HUES64 (cell line): ENCODE data around the gene PPFIBP1.
"Not testable (repeated sequence)": the region's sequence is repeated elsewhere in the genome, so short reads cannot be mapped to it uniquely, and the experiment has no call there.

Experiments used
- H3K27ac ChIP-seq: 2 replicates; pipeline ENCODE4 v1.7.0; 2013; ENCODE audit warnings: low read depth, low read length, inconsistent platforms
- H3K27me3 ChIP-seq: 2 replicates; pipeline ENCODE4 v1.6.1; 2013; ENCODE audit warnings: mild to moderate bottlenecking, low read length; ENCODE audit not compliant: insufficient read depth
- H3K36me3 ChIP-seq: 2 replicates; pipeline ENCODE4 v1.6.1; 2013; ENCODE audit warnings: mild to moderate bottlenecking, low read length; ENCODE audit not compliant: insufficient read depth
- H3K4me1 ChIP-seq: 2 replicates; pipeline ENCODE4 v1.6.1; 2013; ENCODE audit warnings: mild to moderate bottlenecking, low read length, moderate library complexity; ENCODE audit not compliant: insufficient read depth
- H3K4me3 ChIP-seq: 2 replicates; pipeline ENCODE4 v1.5.1; 2013; ENCODE audit warnings: mild to moderate bottlenecking, low read length, moderate library complexity
- H3K9ac ChIP-seq: 2 replicates; pipeline ENCODE4 v1.6.1; 2013; ENCODE audit warnings: mild to moderate bottlenecking, low read depth, low read length
- H3K9me3 ChIP-seq: 2 replicates; pipeline ENCODE4 v1.6.1; 2013; ENCODE audit warnings: low read depth, low read length; ENCODE audit not compliant: insufficient read depth
- WGBS: fragments of 150-250, 120-280 bp; methylation state at CpG from one replicate; pipeline ENCODE4 v1.1.7; 2013; ENCODE audit warnings: missing lambda C conversion rate; 5-methylcytosine and 5-hydroxymethylcytosine counted together

Gene PPFIBP1

DNA sequence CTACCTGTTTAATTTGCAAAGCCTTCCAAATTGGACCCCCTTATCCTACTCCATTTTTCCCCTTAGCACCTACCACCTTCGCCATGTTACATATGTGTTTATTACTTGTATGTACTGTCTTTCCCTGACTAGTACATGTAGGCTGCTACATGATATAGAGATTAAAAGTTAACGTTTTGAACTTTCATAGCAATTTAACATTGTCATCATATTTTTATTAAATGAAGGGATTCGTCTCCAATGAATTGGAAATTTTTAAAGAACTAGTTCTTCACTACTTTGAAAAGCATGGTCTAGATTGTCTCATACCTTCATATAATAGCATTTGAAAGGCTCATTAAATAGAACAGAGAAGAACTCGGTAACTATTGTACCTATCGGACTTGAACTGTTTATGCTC is 107.4 kb downstream of the PPFIBP1 start:
- Histone ChIP-seq H3K4me1 (no peaks in the 10 kb centered on the region), H3K9me3 (no peaks in the 10 kb centered on the region), H3K27me3 (no peaks in the 10 kb centered on the region), H3K4me3 (no peak overlapping the region), H3K27ac (no peak overlapping the region), H3K36me3 (no peaks in the 10 kb centered on the region), H3K9ac (no peak overlapping the region)
- 100% methylated on average over 2 of the region's 5 CpGs for WGBS

DNA sequence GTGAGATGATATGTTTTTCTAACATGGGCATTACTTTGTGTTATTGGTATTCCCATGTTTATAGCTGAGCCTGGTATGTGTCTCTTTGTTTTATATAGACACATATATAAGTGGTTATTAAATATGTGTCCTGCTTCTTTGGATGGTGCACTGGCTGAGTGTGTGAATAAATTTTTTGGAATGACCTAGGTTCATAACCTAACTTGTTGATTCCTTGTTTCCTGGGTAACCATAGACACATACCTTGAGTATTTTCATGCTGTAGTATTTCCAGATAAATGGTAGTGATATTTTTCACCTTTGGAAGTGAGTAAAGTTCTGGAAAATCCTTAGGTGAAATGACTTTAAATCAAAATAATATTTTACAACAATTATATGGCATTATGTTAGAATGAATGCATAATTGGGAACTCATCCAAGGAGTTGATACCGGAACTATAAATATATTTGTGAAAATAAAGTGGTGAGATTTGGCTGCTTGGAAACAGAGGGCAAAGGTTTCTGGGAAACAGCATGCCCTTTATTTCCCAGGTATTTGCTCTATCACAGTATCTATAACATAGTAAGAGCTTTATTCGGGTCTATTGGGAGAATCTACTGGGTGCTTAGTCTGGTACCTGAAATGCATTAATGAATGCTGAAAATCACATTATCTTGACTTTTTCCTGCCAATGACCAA is 107.9 kb downstream of the PPFIBP1 start:
- no peak overlapping the region for H3K9ac ChIP-seq
- H3K27me3 ChIP-seq = no peaks in the 10 kb centered on the region
- no peaks in the 10 kb centered on the region for H3K4me1 ChIP-seq
- H3K4me3 ChIP-seq = no peak overlapping the region
- H3K27ac ChIP-seq = no peak overlapping the region
- H3K9me3 ChIP-seq = no peaks in the 10 kb centered on the region
- H3K36me3 ChIP-seq = no peaks in the 10 kb centered on the region
- 100% methylated on average over 2 of the region's 2 CpGs for WGBS

- Histone ChIP-seq H3K36me3 (no peaks in the 10 kb centered on the region), H3K4me1 (no peaks in the 10 kb centered on the region), H3K9ac (no peak overlapping the region), H3K27me3 (no peaks in the 10 kb centered on the region), H3K27ac (no peak overlapping the region), H3K9me3 (no peaks in the 10 kb centered on the region), H3K4me3 (no peak overlapping the region)
- WGBS = 76% methylated on average over 7 of the region's 7 CpGs
Observed at GRCh38 chr12:27635349-27635972, 111.5 kb downstream of the PPFIBP1 start.

DNA sequence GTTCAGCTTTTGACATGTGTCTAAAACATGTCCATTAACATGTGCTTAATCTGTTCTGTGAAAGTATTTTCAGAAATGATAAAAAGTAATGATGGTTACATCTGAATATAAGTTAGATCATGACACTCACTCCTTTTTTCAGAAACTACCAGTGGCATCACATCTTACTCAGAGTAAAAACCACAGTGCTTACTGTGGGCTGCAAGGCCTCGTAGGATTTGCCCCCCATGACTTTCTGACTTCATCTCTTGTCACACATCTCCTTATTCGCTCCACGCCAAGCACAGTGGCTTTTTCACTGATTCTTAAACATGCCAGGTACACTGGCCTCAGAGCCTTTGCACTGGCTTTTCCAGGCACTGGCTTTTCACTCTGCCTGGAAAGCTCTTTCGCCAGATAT is 112.6 kb downstream of the PPFIBP1 start:
- H3K4me1 ChIP-seq, H3K4me3 ChIP-seq, H3K9me3 ChIP-seq, H3K27me3 ChIP-seq, H3K27ac ChIP-seq, H3K36me3 ChIP-seq, H3K9ac ChIP-seq: not testable (repeated sequence)
- 95% methylated on average over 4 of the region's 4 CpGs for WGBS

- Histone ChIP-seq H3K27ac (no peak overlapping the region), H3K9me3 (no peaks in the 10 kb centered on the region), H3K36me3 (no peaks in the 10 kb centered on the region), H3K4me3 (no peak overlapping the region), H3K4me1 (no peaks in the 10 kb centered on the region), H3K27me3 (no peaks in the 10 kb centered on the region), H3K9ac (no peak overlapping the region)
- WGBS = no CpG with 5 or more reads among the region's 1 CpG
Observed at GRCh38 chr12:27637524-27637923, 113.5 kb downstream of the PPFIBP1 start.

GRCh38 chr12:27639265-27639664 is 115.3 kb downstream of the PPFIBP1 start:
- H3K4me1 ChIP-seq = no peaks in the 10 kb centered on the region
- H3K36me3 ChIP-seq = no peaks in the 10 kb centered on the region
- H3K27ac ChIP-seq = no peak overlapping the region
- 43% methylated on average over 2 of the region's 3 CpGs for WGBS
- H3K4me3 ChIP-seq = no peak overlapping the region
- no peak overlapping the region for H3K9ac ChIP-seq
- H3K9me3 ChIP-seq = no peaks in the 10 kb centered on the region
- no peaks in the 10 kb centered on the region for H3K27me3 ChIP-seq

- not testable (repeated sequence) for H3K27me3 ChIP-seq, H3K9me3 ChIP-seq, H3K4me1 ChIP-seq, H3K4me3 ChIP-seq, H3K9ac ChIP-seq, H3K27ac ChIP-seq, H3K36me3 ChIP-seq
- 95% methylated on average over 5 of the region's 7 CpGs for WGBS
Observed at GRCh38 chr12:27640566-27641200, 116.7 kb downstream of the PPFIBP1 start.

GRCh38 chr12:27642361-27642760 is 118.4 kb downstream of the PPFIBP1 start:
- not testable (repeated sequence) for H3K9ac ChIP-seq, H3K9me3 ChIP-seq, H3K27me3 ChIP-seq, H3K36me3 ChIP-seq, H3K27ac ChIP-seq, H3K4me3 ChIP-seq, H3K4me1 ChIP-seq
- 98% methylated on average over 4 of the region's 4 CpGs for WGBS

DNA sequence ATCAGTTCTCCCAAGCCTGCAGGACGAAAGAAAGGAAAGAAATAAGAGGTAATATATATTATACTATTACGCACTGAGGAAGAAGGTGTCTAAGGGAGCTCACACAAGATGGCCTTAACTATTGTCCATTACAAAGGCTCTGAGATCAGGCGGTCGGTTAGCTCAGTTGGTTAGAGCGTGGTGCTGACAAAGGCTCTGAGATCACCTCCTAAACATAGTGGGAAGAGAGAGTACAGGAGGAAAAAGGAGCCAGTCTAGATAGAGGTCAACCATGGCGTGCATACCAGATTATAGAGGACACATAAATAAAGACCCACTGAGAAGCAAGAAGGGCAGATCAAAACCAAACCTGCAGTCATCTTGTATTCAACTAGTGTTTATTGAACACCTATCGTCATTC is 118.9 kb downstream of the PPFIBP1 start:
- WGBS = no CpG with 5 or more reads among the region's 7 CpGs
- not testable (repeated sequence) for H3K4me1 ChIP-seq, H3K27ac ChIP-seq, H3K9me3 ChIP-seq, H3K4me3 ChIP-seq, H3K27me3 ChIP-seq, H3K36me3 ChIP-seq, H3K9ac ChIP-seq

DNA sequence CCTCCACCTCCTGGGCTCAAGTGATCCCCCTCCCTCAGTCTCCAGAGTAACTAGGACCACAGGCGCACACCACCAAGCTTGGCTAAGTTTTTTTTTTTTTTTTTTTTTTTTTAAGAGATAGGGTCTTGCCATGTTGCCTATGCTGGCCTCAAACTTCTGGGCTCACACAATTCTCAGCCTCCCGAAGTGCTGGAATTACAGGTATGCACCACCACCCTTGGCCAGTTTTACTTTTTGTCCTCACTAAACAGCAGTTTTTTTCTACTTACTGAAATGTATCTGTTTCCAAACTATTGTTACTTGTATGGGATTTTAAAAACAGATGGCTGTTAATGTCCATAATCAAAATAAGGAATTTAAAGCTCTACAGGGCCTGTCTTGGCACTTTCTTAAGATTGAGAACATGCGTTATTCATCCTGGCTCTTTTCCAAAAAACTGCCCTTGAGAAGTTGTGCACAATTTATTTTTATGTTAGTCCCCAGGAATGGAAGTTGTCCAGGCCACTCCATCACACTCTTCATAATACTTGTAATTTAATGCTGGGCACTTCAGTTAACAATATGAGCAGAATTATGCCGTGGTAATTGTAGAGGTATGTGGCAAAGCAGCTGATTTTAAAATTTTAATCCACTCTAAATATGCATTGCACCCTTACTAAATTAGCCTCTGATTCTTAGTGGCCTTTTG is 120.3 kb downstream of the PPFIBP1 start:
- WGBS = 79% methylated on average over 3 of the region's 4 CpGs
- H3K27ac ChIP-seq = no peak overlapping the region
- no peak overlapping the region for H3K9ac ChIP-seq
- H3K4me1 ChIP-seq = no peaks in the 10 kb centered on the region
- no peaks in the 10 kb centered on the region for H3K27me3 ChIP-seq
- H3K36me3 ChIP-seq = no peaks in the 10 kb centered on the region; the same call in 1 of the 2 replicates
- no peaks in the 10 kb centered on the region for H3K9me3 ChIP-seq
- no peak overlapping the region for H3K4me3 ChIP-seq

GRCh38 chr12:27645671-27646070 is 121.7 kb downstream of the PPFIBP1 start:
- no peaks in the 10 kb centered on the region for H3K9me3 ChIP-seq
- WGBS = 97% methylated on average over 3 of the region's 3 CpGs
- H3K9ac ChIP-seq = no peak overlapping the region
- peaks cover 5% of the 10 kb centered on the region; the same call in 1 of the 2 replicates for H3K36me3 ChIP-seq
- H3K4me3 ChIP-seq = no peak overlapping the region
- H3K4me1 ChIP-seq = no peaks in the 10 kb centered on the region
- H3K27ac ChIP-seq = no peak overlapping the region
- no peaks in the 10 kb centered on the region for H3K27me3 ChIP-seq
